Epithelial cell of esophagus (primary cell): Measurements from ENCODE around the gene SLC66A3.

Experiments
- DNase-seq: peaks from one replicate; pipeline ENCODE4 v3.0.0; 2010; ENCODE audit warnings: low read depth
- H3K4me3 ChIP-seq: 2 replicates; pipeline ENCODE4 v1.5.1; 2011; ENCODE audit warnings: mild to moderate bottlenecking, low read length, control low read depth
- TF ChIP-seq, protein P1 (sequence below): IDR thresholded peaks from 2 replicates; pipeline ENCODE4 v1.5.1; 2011; ENCODE audit warnings: low read depth, mild to moderate bottlenecking, low read length, control low read depth, inconsistent platforms; ENCODE audit not compliant: insufficient read depth; ENCODE audit errors: missing control alignments

The SLC66A3 gene

DNA sequence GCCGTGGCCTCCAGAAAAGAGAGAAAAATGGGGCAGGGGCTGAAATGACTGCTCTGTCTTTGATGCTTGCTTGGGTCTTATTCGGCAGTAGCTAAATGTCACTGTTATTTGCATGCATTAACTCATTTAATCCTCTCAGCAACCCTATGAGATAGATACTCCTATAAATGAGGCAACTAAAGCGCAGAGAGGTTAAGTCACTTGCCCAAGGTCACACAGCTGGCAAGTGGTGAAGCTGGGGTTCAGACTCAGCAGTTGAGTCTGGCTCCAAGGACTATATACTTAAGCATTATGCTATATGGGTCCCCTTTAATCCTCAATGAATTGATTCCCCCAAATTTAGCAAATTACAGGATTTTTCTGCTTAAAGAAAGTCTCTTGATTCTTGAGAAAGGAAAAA, 9.2 kb upstream of the SLC66A3 start:
- no peak for DNase-seq
- H3K4me3 ChIP-seq: no peak overlapping the region
- TF ChIP-seq, protein P1, sequence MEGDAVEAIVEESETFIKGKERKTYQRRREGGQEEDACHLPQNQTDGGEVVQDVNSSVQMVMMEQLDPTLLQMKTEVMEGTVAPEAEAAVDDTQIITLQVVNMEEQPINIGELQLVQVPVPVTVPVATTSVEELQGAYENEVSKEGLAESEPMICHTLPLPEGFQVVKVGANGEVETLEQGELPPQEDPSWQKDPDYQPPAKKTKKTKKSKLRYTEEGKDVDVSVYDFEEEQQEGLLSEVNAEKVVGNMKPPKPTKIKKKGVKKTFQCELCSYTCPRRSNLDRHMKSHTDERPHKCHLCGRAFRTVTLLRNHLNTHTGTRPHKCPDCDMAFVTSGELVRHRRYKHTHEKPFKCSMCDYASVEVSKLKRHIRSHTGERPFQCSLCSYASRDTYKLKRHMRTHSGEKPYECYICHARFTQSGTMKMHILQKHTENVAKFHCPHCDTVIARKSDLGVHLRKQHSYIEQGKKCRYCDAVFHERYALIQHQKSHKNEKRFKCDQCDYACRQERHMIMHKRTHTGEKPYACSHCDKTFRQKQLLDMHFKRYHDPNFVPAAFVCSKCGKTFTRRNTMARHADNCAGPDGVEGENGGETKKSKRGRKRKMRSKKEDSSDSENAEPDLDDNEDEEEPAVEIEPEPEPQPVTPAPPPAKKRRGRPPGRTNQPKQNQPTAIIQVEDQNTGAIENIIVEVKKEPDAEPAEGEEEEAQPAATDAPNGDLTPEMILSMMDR: no peak

GRCh38 chr2:11147263-11147662, 8.0 kb upstream of the SLC66A3 start:
- TF ChIP-seq, protein P1: no peak
- no peak overlapping the region for H3K4me3 ChIP-seq
- DNase-seq: no peak

GRCh38 chr2:11152591-11152990, 2.7 kb upstream of the SLC66A3 start:
- DNase-seq: no peak
- no peak overlapping the region for H3K4me3 ChIP-seq
- TF ChIP-seq, protein P1: no peak

GRCh38 chr2:11154016-11154922, 998 bp upstream of the SLC66A3 start:
- peak overlapping the region; percentile 43 for H3K4me3 ChIP-seq
- no peak for DNase-seq
- TF ChIP-seq, protein P1: no peak

GRCh38 chr2:11154923-11155380, 315 bp upstream of the SLC66A3 start:
- TF ChIP-seq, protein P1: no peak
- DNase-seq: peak; percentile 96

GRCh38 chr2:11156396-11157075, 1.3 kb downstream of the SLC66A3 start:
- no peak for DNase-seq
- TF ChIP-seq, protein P1: no peak
- no peak overlapping the region for H3K4me3 ChIP-seq

More at GRCh38 chr2:11154923-11155380, 315 bp upstream of the SLC66A3 start:
- peak overlapping the region; percentile 43 for H3K4me3 ChIP-seq
